SK-N-SH (cell line): ENCODE data around the gene PDE6G.

Source experiments
- FOXJ3 ChIP-seq: sonication (generic); formaldehyde crosslinking; IDR thresholded peaks from 2 replicates; pipeline ENCODE4 v1.5.1; 2020; ENCODE audit warnings: mild to moderate bottlenecking, missing genetic modification reagents
- FOXM1 ChIP-seq: IDR thresholded peaks from 2 replicates; pipeline ENCODE4 v1.4.0; 2012; ENCODE audit warnings: low read depth, mild to moderate bottlenecking
- GATA2 ChIP-seq: sonication (generic); formaldehyde crosslinking; IDR thresholded peaks from 2 replicates; pipeline ENCODE4 v1.5.0; 2020; ENCODE audit warnings: mild to moderate bottlenecking, missing genetic modification reagents
- JUND ChIP-seq: IDR thresholded peaks from 2 replicates; pipeline ENCODE4 v1.4.0; 2012
- MAX ChIP-seq: IDR thresholded peaks from 2 replicates; pipeline ENCODE4 v1.4.0; 2012; ENCODE audit warnings: low read depth
- PBX3 ChIP-seq: IDR thresholded peaks from 2 replicates; pipeline ENCODE4; 2012
- POLR2AphosphoS5 ChIP-seq: IDR thresholded peaks from 2 replicates; pipeline ENCODE4 v1.6.1; 2012; ENCODE audit warnings: low read depth, low read length
- SIN3A ChIP-seq: IDR thresholded peaks from 2 replicates; pipeline ENCODE4 v1.6.1; 2012; ENCODE audit warnings: low read depth, mild to moderate bottlenecking, low read length, moderate library complexity, borderline replicate concordance
- SMC3 ChIP-seq: IDR thresholded peaks from 2 replicates; pipeline ENCODE4 v1.6.1; 2012; ENCODE audit warnings: low read depth, low read length, improper control_type of control experiment
- TEAD4 ChIP-seq: IDR thresholded peaks from 2 replicates; pipeline ENCODE4 v1.4.0; 2012; ENCODE audit warnings: mild to moderate bottlenecking, borderline replicate concordance; ENCODE audit not compliant: insufficient read depth
- YY1 ChIP-seq: IDR thresholded peaks from 2 replicates; pipeline ENCODE4 v1.4.0; 2012; ENCODE audit warnings: low read depth, mild to moderate bottlenecking
- TF ChIP-seq, protein P1 (sequence below): fragments of 200-600 bp; sonication (generic); IDR thresholded peaks from 2 replicates; pipeline ENCODE4 v1.6.1; 2017; ENCODE audit warnings: antibody characterized with exemption, mild to moderate bottlenecking, moderate library complexity
- TF ChIP-seq, protein P2 (sequence below): fragments of 150-350 bp; IDR thresholded peaks from 2 replicates; pipeline ENCODE4 v1.6.1; 2017; ENCODE audit warnings: antibody characterized with exemption, low read length, low read depth, borderline replicate concordance

DNA sequence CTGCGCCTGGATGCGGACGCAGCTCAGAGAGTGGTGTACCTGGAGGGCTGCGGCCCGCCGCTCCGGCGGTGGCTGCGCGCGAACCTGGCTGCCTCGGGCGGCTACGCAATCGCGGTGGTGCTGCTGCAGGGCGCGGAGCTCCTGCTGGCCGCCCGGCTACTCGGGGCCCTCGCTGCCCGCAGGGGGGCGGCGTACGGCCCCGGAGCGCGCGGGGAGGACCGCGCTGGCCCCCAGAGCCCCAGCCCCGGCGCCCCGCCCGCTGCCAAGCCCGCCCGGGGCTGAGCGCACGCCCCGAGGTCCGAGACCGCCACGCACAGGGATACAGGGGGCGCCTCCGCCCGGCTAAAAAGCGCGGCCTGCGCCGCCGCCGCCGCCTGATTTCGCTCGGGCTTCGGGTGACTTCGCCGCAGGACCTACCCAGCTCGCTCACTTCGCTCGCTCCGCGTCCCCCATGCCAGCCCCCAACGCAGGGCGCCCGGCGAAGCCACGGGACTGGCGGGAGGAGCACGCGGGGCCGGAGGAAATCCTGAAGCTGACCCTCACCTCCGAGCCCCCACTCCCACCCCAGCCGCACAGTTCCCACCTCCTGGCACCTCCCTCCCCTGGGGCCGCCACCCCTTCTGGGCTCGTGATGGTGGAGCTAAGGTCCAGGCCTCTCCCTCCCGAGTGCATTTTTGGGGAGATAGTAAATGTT, 8.2 kb downstream of the PDE6G start:
- TF ChIP-seq, protein P1, sequence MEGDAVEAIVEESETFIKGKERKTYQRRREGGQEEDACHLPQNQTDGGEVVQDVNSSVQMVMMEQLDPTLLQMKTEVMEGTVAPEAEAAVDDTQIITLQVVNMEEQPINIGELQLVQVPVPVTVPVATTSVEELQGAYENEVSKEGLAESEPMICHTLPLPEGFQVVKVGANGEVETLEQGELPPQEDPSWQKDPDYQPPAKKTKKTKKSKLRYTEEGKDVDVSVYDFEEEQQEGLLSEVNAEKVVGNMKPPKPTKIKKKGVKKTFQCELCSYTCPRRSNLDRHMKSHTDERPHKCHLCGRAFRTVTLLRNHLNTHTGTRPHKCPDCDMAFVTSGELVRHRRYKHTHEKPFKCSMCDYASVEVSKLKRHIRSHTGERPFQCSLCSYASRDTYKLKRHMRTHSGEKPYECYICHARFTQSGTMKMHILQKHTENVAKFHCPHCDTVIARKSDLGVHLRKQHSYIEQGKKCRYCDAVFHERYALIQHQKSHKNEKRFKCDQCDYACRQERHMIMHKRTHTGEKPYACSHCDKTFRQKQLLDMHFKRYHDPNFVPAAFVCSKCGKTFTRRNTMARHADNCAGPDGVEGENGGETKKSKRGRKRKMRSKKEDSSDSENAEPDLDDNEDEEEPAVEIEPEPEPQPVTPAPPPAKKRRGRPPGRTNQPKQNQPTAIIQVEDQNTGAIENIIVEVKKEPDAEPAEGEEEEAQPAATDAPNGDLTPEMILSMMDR = no peak
- no peak for TF ChIP-seq YY1
- no peak for TF ChIP-seq SMC3
- no peak for TF ChIP-seq GATA2 (CRISPR knock-in tag)
- no peak for TF ChIP-seq TEAD4
- no peak for TF ChIP-seq POLR2AphosphoS5
- no peak for TF ChIP-seq MAX
- no peak for TF ChIP-seq JUND
- TF ChIP-seq, protein P2, sequence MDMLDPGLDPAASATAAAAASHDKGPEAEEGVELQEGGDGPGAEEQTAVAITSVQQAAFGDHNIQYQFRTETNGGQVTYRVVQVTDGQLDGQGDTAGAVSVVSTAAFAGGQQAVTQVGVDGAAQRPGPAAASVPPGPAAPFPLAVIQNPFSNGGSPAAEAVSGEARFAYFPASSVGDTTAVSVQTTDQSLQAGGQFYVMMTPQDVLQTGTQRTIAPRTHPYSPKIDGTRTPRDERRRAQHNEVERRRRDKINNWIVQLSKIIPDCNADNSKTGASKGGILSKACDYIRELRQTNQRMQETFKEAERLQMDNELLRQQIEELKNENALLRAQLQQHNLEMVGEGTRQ = no peak
- no peak for TF ChIP-seq SIN3A
- no peak for TF ChIP-seq FOXM1
- TF ChIP-seq FOXJ3 (CRISPR knock-in tag) = no peak
- no peak for TF ChIP-seq PBX3
